Loucy (cell line): ENCODE data around the gene NBEA.

Source experiments
- H2AFZ ChIP-seq: fragments of 200-600 bp; sonication (generic); 2 replicates; pipeline ENCODE4 v1.6.0; 2016; ENCODE audit warnings: antibody characterized with exemption, mild to moderate bottlenecking, low read length, moderate library complexity
- H3F3A ChIP-seq: fragments of 200-600 bp; 2 replicates; pipeline ENCODE4 v1.6.0; 2016; ENCODE audit warnings: antibody characterized with exemption, low read depth, mild to moderate bottlenecking
- H3K27me3 ChIP-seq: fragments of 200-600 bp; sonication (generic); 2 replicates; pipeline ENCODE4 v1.6.1; 2014; ENCODE audit warnings: low read length, mild to moderate bottlenecking; ENCODE audit not compliant: insufficient read depth, poor library complexity, severe bottlenecking
- H3K36me3 ChIP-seq: fragments of 200-600 bp; sonication (generic); 2 replicates; pipeline ENCODE4 v1.6.1; 2016; ENCODE audit warnings: low read length; ENCODE audit not compliant: insufficient read depth
- H3K4me1 ChIP-seq: fragments of 200-600 bp; sonication (generic); 2 replicates; pipeline ENCODE4 v1.5.1; 2014; ENCODE audit warnings: low read length, mild to moderate bottlenecking; ENCODE audit not compliant: insufficient read depth, poor library complexity, severe bottlenecking
- H3K4me2 ChIP-seq: fragments of 200-600 bp; sonication (generic); 2 replicates; pipeline ENCODE4 v1.6.0; 2014; ENCODE audit warnings: antibody characterized with exemption, low read length, low read depth, mild to moderate bottlenecking; ENCODE audit not compliant: poor library complexity, severe bottlenecking
- H3K4me3 ChIP-seq: fragments of 200-600 bp; sonication (generic); 2 replicates; pipeline ENCODE4 v1.5.1; 2014; ENCODE audit warnings: low read length, mild to moderate bottlenecking, mixed read lengths; ENCODE audit not compliant: poor library complexity, severe bottlenecking
- H3K79me2 ChIP-seq: fragments of 200-600 bp; sonication (generic); 2 replicates; pipeline ENCODE4 v1.6.1; 2014; ENCODE audit warnings: low read length; ENCODE audit not compliant: insufficient read depth
- H3K9ac ChIP-seq: fragments of 200-600 bp; sonication (generic); 2 replicates; pipeline ENCODE4 v1.6.0; 2014; ENCODE audit warnings: mild to moderate bottlenecking, low read depth, low read length, moderate library complexity; ENCODE audit not compliant: poor library complexity, severe bottlenecking
- H3K9me2 ChIP-seq: fragments of 200-600 bp; sonication (generic); replicated peaks from 2 replicates; pipeline ENCODE4 v1.6.1; 2016; ENCODE audit warnings: low read depth, low read length, mixed read lengths
- H3K9me3 ChIP-seq: fragments of 200-600 bp; sonication (generic); 2 replicates; pipeline ENCODE4 v1.6.1; 2014; ENCODE audit warnings: mild to moderate bottlenecking, antibody characterized with exemption, low read length, low read depth; ENCODE audit not compliant: insufficient read depth
- H4K20me1 ChIP-seq: fragments of 200-600 bp; sonication (generic); 2 replicates; pipeline ENCODE4 v1.6.0; 2014; ENCODE audit warnings: antibody characterized with exemption, low read length, mild to moderate bottlenecking; ENCODE audit not compliant: insufficient read depth, poor library complexity, severe bottlenecking
- EZH2phosphoT487 ChIP-seq: fragments of 200-600 bp; IDR thresholded peaks from 2 replicates; pipeline ENCODE4 v1.6.1; 2018; ENCODE audit warnings: antibody characterized with exemption, mild to moderate bottlenecking, moderate library complexity, borderline replicate concordance
- TF ChIP-seq, protein P1 (sequence below): fragments of 200-600 bp; sonication (generic); conservative IDR thresholded peaks from 2 replicates; pipeline ENCODE4 v1.5.1; 2014; ENCODE audit warnings: mild to moderate bottlenecking, antibody characterized with exemption, low read length

NBEA gene

GRCh38 chr13:35014606-35015213 is 72.6 kb downstream of the NBEA start:
- no peak overlapping the region for H2AFZ ChIP-seq
- H3K79me2 ChIP-seq: no peaks in the 10 kb centered on the region
- H3K9me3 ChIP-seq: no peaks in the 10 kb centered on the region
- no peaks in the 10 kb centered on the region for H3K27me3 ChIP-seq
- H3K36me3 ChIP-seq: no peaks in the 10 kb centered on the region
- H3K9ac ChIP-seq: no peak overlapping the region
- TF ChIP-seq, protein P1, sequence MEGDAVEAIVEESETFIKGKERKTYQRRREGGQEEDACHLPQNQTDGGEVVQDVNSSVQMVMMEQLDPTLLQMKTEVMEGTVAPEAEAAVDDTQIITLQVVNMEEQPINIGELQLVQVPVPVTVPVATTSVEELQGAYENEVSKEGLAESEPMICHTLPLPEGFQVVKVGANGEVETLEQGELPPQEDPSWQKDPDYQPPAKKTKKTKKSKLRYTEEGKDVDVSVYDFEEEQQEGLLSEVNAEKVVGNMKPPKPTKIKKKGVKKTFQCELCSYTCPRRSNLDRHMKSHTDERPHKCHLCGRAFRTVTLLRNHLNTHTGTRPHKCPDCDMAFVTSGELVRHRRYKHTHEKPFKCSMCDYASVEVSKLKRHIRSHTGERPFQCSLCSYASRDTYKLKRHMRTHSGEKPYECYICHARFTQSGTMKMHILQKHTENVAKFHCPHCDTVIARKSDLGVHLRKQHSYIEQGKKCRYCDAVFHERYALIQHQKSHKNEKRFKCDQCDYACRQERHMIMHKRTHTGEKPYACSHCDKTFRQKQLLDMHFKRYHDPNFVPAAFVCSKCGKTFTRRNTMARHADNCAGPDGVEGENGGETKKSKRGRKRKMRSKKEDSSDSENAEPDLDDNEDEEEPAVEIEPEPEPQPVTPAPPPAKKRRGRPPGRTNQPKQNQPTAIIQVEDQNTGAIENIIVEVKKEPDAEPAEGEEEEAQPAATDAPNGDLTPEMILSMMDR: no peak
- TF ChIP-seq EZH2phosphoT487: no peak
- no peak overlapping the region for H3K4me2 ChIP-seq
- H3K4me1 ChIP-seq: no peaks in the 10 kb centered on the region
- H4K20me1 ChIP-seq: no peaks in the 10 kb centered on the region
- H3K9me2 ChIP-seq: no peaks in the 10 kb centered on the region
- H3K4me3 ChIP-seq: no peak overlapping the region
- no peaks in the 10 kb centered on the region for H3F3A ChIP-seq

DNA sequence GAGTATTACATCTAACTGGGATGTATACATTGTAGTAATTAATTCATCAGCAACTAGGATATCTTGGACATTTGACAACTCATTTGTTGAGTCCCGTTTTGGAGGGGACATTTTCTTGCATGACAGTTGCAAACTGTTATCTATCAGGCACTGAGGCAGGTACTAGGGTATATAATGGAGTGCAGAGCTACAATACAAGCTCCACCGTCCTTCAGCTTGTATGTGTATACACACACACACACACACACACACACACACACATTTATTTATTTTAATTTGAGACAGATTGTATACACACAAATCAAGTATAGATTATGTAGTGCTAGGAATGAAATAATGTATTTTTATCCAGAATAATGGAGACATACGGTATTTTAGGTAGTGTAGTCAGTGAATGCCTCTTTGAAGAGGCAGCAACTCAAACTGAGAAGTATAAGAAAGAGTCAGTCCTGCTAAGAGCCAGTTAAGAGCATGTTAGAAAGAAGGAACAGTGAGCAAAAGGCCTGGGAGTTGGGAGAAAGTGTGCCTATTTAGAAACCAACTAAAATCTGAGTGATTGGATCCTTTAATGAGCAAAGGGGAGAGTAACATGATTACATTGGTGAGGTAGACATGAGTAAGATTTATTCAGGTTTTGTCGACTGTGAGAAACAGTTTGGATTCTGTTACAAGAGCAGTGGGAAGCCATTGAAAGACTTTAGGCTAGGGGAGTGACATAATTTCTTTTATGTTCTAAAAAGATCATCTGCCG is 74.5 kb downstream of the NBEA start:
- H3K9ac ChIP-seq: no peak overlapping the region
- no peaks in the 10 kb centered on the region for H3K79me2 ChIP-seq
- H4K20me1 ChIP-seq: no peaks in the 10 kb centered on the region
- no peak overlapping the region for H3K4me3 ChIP-seq
- H3F3A ChIP-seq: no peaks in the 10 kb centered on the region
- no peaks in the 10 kb centered on the region for H3K9me2 ChIP-seq
- no peaks in the 10 kb centered on the region for H3K36me3 ChIP-seq
- H3K27me3 ChIP-seq: no peaks in the 10 kb centered on the region
- no peaks in the 10 kb centered on the region for H3K9me3 ChIP-seq
- no peak overlapping the region for H3K4me2 ChIP-seq
- TF ChIP-seq EZH2phosphoT487: no peak
- TF ChIP-seq, protein P1: no peak
- no peaks in the 10 kb centered on the region for H3K4me1 ChIP-seq
- H2AFZ ChIP-seq: no peak overlapping the region

DNA sequence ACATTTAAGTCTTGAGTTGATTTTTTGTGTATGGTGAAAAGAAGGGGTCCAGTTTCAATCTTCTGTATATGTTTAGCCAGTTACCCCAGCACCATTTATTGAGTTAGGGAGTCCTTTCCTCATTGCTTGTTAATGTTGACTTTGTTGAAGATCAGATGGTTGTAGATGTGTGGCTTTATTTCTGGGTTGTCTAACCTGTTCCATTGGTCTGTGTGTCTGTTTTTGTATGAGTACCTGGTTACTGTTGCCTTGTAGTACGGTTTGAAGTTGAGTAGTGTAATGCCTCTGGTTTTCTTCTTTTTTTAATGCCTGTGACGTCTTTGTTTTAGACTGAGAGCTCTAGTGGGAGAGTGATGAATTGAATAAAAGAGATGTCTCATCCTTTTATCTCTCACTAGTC is 83.2 kb downstream of the NBEA start:
- Histone ChIP-seq H3K9me2 (no peaks in the 10 kb centered on the region), H3K4me1 (no peaks in the 10 kb centered on the region), H3K4me3 (no peak overlapping the region), H3F3A (no peaks in the 10 kb centered on the region), H3K36me3 (no peaks in the 10 kb centered on the region), H3K27me3 (no peaks in the 10 kb centered on the region), H4K20me1 (no peaks in the 10 kb centered on the region), H3K9ac (no peak overlapping the region), H2AFZ (no peak overlapping the region), H3K4me2 (no peak overlapping the region), H3K79me2 (no peaks in the 10 kb centered on the region), H3K9me3 (no peaks in the 10 kb centered on the region)
- TF ChIP-seq, protein P1: no peak
- TF ChIP-seq EZH2phosphoT487: no peak
